GM12878 (cell line): ENCODE data around the gene RWDD4. TPM values are rescaled to one million over a fixed set of nuclear protein-coding genes. Genes with fewer than 3 reads are reported as not detected.

Source experiments
- ATAC-seq: fragments of 200-7000 bp; cut with Tn5 transposase; 3 replicates; pipeline ENCODE4 v1.9.1; 2020; ENCODE audit warnings: mild to moderate bottlenecking, moderate library complexity
- BruUV-seq: library from RNA; stranded (reverse); fragments of 400-500 nt; replicated peaks from 2 replicates; lab custom pipeline; 2021; lab: Mats Ljungman, UMichigan
- CTCF ChIA-PET: fragments of 300-600 bp; sonication (Branson Sonifier 250); formaldehyde crosslinking; extraction: SDS; loops from one replicate; lab custom pipeline; 2021; ENCODE audit warnings: inconsistent platforms; lab: Yijun Ruan, JAX
- POLR2A ChIA-PET: fragments of 350-600 bp; formaldehyde crosslinking; extraction: SDS; loops from one replicate; lab custom pipeline; 2021; ENCODE audit warnings: inconsistent platforms; lab: Charles Lee
- RAD21 ChIA-PET: fragments of 300-600 bp; sonication (Branson Sonifier 250); formaldehyde crosslinking; loops from one replicate; lab custom pipeline; 2023; ENCODE audit warnings: antibody characterized with exemption; ENCODE audit not compliant: unreplicated experiment; lab: Charles Lee
- SMC1A ChIA-PET: fragments of 300-600 bp; sonication (Branson Sonifier 250); formaldehyde crosslinking; loops from one replicate; lab custom pipeline; 2023; ENCODE audit not compliant: unreplicated experiment, uncharacterized antibody; lab: Charles Lee
- DNase-seq: peaks from one replicate; pipeline ENCODE4 v3.0.0-alpha.2; 2011; ENCODE audit warnings: low read depth, low spot score
- FAIRE-seq: peaks from 3 replicates; lab custom pipeline; 2011; peaks lifted over from hg19 to GRCh38; lab: Jason Lieb, UNC
- H2AFZ ChIP-seq: 2 replicates; pipeline ENCODE4 v1.6.0; 2011; ENCODE audit warnings: low read depth, low read length, control low read depth; ENCODE audit not compliant: control insufficient read depth
- H3K27ac ChIP-seq: 2 replicates; pipeline ENCODE4 v1.5.1; 2011; ENCODE audit warnings: control low read depth; ENCODE audit not compliant: control insufficient read depth, insufficient read depth
- H3K27me3 ChIP-seq, 2 experiments: replicated peaks in 1 of 2; 2 replicates each; pipeline versions ENCODE4 v1.6.0 to v1.6.1; 2011; ENCODE audit warnings: low read length in 1 of 2; ENCODE audit not compliant: control insufficient read depth in 2 of 2, insufficient read depth in 2 of 2
- H3K36me3 ChIP-seq, 2 experiments: 2 replicates each; pipeline ENCODE4 v1.5.1; 2011; ENCODE audit warnings: low read length in 1 of 2; ENCODE audit not compliant: control insufficient read depth in 2 of 2, insufficient read depth in 2 of 2
- H3K4me1 ChIP-seq: 2 replicates; pipeline ENCODE4 v1.6.1; 2011; ENCODE audit warnings: mild to moderate bottlenecking, low read length, moderate library complexity, mixed read lengths; ENCODE audit not compliant: control insufficient read depth, insufficient read depth
- H3K4me2 ChIP-seq: 2 replicates; pipeline ENCODE4 v1.6.0; 2011; ENCODE audit warnings: control low read depth; ENCODE audit not compliant: control insufficient read depth, insufficient read depth
- H3K4me3 ChIP-seq: fragments of 200-600 bp; sonication (generic); 2 replicates; pipeline ENCODE4 v1.5.1; 2016
- H3K79me2 ChIP-seq: 2 replicates; pipeline ENCODE4 v1.6.0; 2011; ENCODE audit warnings: low read length; ENCODE audit not compliant: control insufficient read depth, insufficient read depth
- H3K9ac ChIP-seq: 2 replicates; pipeline ENCODE4 v1.8.0; 2011; ENCODE audit warnings: low read length, control low read depth, mixed read lengths; ENCODE audit not compliant: control insufficient read depth, insufficient read depth
- H3K9me3 ChIP-seq: replicated peaks from 3 replicates; pipeline ENCODE4 v1.5.1; 2011; ENCODE audit warnings: mild to moderate bottlenecking, low read length; ENCODE audit not compliant: control insufficient read depth, insufficient read depth
- H4K20me1 ChIP-seq: 2 replicates; pipeline ENCODE4 v1.6.0; 2011; ENCODE audit not compliant: control insufficient read depth, insufficient read depth
- NR2C1 ChIP-seq: fragments of 450-650 bp; IDR thresholded peaks from 2 replicates; pipeline ENCODE4 v1.6.1; 2017; ENCODE audit warnings: antibody characterized with exemption, mild to moderate bottlenecking, moderate library complexity
- WGBS: methylation state at CpG from one replicate; pipeline ENCODE4 v1.1.6; 2016; ENCODE audit warnings: low lambda C conversion rate; ENCODE audit not compliant: insufficient replicate concordance, insufficient coverage; ENCODE audit errors: missing lambda C conversion rate; 5-methylcytosine and 5-hydroxymethylcytosine counted together
- in situ Hi-C: fragments of 300-500 bp; cut with MboI; formaldehyde crosslinking; loops from 9 replicates; pipeline ENCODE4 v1.14.3; 2018; ENCODE audit warnings: mixed read lengths
- intact Hi-C: fragments of 100-400 bp; cut with micrococcal nuclease; formaldehyde crosslinking; loops from one replicate; pipeline ENCODE4 v1.14.2; 2022; ENCODE audit not compliant: unreplicated experiment
- polyA plus RNA-seq, 11 experiments: library from polyadenylated mRNA; depleted of rRNA in 4 of 11; unstranded in 6 of 11; stranded (reverse) in 5 of 11; fragments of >200 nt; fragmentation: Nextera tagmentation in 4 of 11; fragmentation: Illumina TruSeq in 1 of 11; extraction: Ambion mirVana in 4 of 11; extraction: Trizol in 1 of 11; gene quantifications; 1 replicate in 1 of 11; 2 replicates in 10 of 11; pipeline versions ENCODE4 v1.2.1 to v1.2.3, GENCODE V29; 2011 to 2016; ENCODE audit warnings: inconsistent platforms in 2 of 11, missing spikeins in 2 of 11, low read depth in 1 of 11
- total RNA-seq, 4 experiments: library from RNA; depleted of rRNA in 3 of 4; stranded (reverse); fragments of >200 nt in 3 of 4; fragmentation: Illumina TruSeq in 1 of 4; extraction: Trizol in 1 of 4; gene quantifications; 2 replicates each; pipeline versions ENCODE4 v1.2.1 to v1.2.3, GENCODE V29; 2013 to 2021
- TF ChIP-seq, protein P1 (sequence below): fragments of 450-650 bp; IDR thresholded peaks from 2 replicates; pipeline ENCODE4 v1.6.1; 2017; ENCODE audit warnings: mild to moderate bottlenecking, moderate library complexity
- TF ChIP-seq, protein P2 (sequence below): fragments of 450-650 bp; conservative IDR thresholded peaks from 2 replicates; pipeline ENCODE4 v1.6.1; 2017; ENCODE audit warnings: mild to moderate bottlenecking, moderate library complexity

RWDD4 gene
- total and polyA plus RNA-seq, 10 of the 15 experiments (the other 5 are each of a cell fraction or from before 2014, with no cell fraction given): 11.2 to 37.8 (median 19.9) TPM

DNA sequence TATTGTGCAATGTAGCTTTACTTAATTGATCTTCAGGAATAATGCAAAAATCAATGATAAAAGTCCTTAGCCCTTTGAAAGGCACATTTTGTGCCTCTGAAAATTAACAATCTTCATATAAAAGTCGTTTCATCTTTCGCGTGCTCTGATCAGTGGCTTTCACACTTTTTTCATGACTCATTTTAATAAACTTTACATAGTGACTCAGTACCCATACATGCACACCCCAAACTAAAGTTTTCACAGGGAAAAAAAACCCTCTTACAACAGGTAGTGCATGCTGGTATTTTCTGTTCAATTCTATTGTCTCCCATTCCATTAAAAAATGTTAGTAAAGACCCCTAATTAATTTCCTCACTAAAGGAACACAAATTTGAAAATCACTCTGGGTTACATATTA, 21.5 kb downstream of the RWDD4 start:
- in situ Hi-C loops (no loop called here), intact Hi-C loops (no loop called here)
- TF ChIP-seq NR2C1: no peak
- TF ChIP-seq, protein P1, sequence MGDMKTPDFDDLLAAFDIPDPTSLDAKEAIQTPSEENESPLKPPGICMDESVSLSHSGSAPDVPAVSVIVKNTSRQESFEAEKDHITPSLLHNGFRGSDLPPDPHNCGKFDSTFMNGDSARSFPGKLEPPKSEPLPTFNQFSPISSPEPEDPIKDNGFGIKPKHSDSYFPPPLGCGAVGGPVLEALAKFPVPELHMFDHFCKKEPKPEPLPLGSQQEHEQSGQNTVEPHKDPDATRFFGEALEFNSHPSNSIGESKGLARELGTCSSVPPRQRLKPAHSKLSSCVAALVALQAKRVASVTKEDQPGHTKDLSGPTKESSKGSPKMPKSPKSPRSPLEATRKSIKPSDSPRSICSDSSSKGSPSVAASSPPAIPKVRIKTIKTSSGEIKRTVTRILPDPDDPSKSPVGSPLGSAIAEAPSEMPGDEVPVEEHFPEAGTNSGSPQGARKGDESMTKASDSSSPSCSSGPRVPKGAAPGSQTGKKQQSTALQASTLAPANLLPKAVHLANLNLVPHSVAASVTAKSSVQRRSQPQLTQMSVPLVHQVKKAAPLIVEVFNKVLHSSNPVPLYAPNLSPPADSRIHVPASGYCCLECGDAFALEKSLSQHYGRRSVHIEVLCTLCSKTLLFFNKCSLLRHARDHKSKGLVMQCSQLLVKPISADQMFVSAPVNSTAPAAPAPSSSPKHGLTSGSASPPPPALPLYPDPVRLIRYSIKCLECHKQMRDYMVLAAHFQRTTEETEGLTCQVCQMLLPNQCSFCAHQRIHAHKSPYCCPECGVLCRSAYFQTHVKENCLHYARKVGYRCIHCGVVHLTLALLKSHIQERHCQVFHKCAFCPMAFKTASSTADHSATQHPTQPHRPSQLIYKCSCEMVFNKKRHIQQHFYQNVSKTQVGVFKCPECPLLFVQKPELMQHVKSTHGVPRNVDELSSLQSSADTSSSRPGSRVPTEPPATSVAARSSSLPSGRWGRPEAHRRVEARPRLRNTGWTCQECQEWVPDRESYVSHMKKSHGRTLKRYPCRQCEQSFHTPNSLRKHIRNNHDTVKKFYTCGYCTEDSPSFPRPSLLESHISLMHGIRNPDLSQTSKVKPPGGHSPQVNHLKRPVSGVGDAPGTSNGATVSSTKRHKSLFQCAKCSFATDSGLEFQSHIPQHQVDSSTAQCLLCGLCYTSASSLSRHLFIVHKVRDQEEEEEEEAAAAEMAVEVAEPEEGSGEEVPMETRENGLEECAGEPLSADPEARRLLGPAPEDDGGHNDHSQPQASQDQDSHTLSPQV: no peak
- TF ChIP-seq, protein P2, sequence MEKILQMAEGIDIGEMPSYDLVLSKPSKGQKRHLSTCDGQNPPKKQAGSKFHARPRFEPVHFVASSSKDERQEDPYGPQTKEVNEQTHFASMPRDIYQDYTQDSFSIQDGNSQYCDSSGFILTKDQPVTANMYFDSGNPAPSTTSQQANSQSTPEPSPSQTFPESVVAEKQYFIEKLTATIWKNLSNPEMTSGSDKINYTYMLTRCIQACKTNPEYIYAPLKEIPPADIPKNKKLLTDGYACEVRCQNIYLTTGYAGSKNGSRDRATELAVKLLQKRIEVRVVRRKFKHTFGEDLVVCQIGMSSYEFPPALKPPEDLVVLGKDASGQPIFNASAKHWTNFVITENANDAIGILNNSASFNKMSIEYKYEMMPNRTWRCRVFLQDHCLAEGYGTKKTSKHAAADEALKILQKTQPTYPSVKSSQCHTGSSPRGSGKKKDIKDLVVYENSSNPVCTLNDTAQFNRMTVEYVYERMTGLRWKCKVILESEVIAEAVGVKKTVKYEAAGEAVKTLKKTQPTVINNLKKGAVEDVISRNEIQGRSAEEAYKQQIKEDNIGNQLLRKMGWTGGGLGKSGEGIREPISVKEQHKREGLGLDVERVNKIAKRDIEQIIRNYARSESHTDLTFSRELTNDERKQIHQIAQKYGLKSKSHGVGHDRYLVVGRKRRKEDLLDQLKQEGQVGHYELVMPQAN: no peak
- Histone ChIP-seq H3K9ac (no peak overlapping the region), H3K9me3 (no peaks in the 10 kb centered on the region), H3K4me2 (no peak overlapping the region), H3K27me3 (no peaks in the 10 kb centered on the region), H3K27ac (no peak overlapping the region), H2AFZ (no peak overlapping the region), H4K20me1 (no peaks in the 10 kb centered on the region), H3K36me3 (peaks cover 0 to 3% of the 10 kb centered on the region in 2 experiments; a peak in 2 of 4 replicates), H3K4me1 (no peaks in the 10 kb centered on the region), H3K79me2 (no peaks in the 10 kb centered on the region), H3K4me3 (no peak overlapping the region)
- RAD21 ChIA-PET: no interaction called here
- ATAC-seq (no peak), FAIRE-seq (no peak), DNase-seq (no peak)
- CTCF ChIA-PET: interaction anchor here (1.0 kb wide), 1 partner anchor 14 kb away, joined by 3 read pairs; no protein-coding TSS in a partner anchor
- no TSS peak for BruUV-seq
- WGBS: 81% methylated on average over 3 of the region's 3 CpGs
- SMC1A ChIA-PET: no interaction called here
- POLR2A ChIA-PET: no interaction called here
